Measurements from ENCODE around the gene NPW. TPM values are rescaled to one million over a fixed set of nuclear protein-coding genes. Genes with fewer than 3 reads are reported as not detected.
"Not testable (repeated sequence)": the region's sequence is repeated elsewhere in the genome, so short reads cannot be mapped to it uniquely, and the experiment has no call there.

The NPW gene
- total and polyA plus RNA-seq, 2 donors (not counting 1 experiment from before 2014, with no cell fraction given) = 0.20 to 0.99 TPM

DNA sequence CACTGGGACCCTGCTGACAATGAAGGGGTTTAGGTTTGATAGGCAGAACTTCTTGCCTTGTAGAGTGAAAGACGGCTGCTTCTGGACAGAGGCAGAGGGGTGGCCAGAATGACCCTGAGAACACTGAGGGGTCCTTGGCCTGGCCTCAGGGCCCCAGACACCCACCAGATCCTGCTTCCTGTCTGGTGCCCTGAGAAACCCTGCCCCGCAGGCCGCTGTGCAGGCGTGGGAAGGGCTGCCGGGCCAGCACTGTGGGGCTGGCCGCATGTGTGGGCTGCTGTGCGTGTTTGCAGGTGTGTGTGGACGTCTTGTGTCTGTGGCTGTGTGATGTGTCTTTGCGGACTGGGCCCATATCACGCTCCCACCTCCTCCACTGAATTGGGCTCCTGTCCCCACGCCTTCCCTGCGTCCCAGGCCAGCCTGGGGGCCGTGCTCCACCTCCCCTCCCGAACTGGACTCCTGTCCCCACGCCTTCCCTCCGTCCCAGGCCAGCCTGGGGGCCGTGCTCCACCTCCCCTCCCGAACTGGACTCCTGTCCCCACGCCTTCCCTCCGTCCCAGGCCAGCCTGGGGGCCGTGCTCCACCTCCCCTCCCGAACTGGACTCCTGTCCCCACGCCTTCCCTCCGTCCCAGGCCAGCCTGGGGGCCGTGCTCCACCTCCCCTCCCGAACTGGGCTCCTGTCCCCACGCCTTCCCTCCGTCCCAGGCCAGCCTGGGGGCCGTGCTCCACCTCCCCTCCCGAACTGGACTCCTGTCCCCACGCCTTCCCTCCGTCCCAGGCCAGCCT, 14.5 kb downstream of the NPW start:
- peaks cover 46% of the 10 kb centered on the region for H3K4me1 ChIP-seq (ENCODE audit: control insufficient read depth, extremely low read depth, insufficient read depth, low read length)
- not testable (repeated sequence) for H4K20me1 ChIP-seq (ENCODE audit: control insufficient read depth, extremely low read depth, insufficient read depth, low read length); H3K27me3 ChIP-seq (ENCODE audit: control insufficient read depth, insufficient read depth, low read length); H3K9me3 ChIP-seq (ENCODE audit: control insufficient read depth, insufficient read depth, low read depth, low read length); H2AFZ ChIP-seq (ENCODE audit: low read length)
- peak overlapping the region; percentile 93 for H3K4me2 ChIP-seq (ENCODE audit: extremely low read depth, insufficient read depth, low read length)
- H3K4me3 ChIP-seq (replicated peaks in 1 of 4; ENCODE audit: control extremely low read depth in 1 of 4, insufficient read depth in 1 of 4, low read depth in 3 of 4, low read length in 4 of 4) = peak overlapping the region; percentile 28 to 54 (median 38)
- H3K9ac ChIP-seq (ENCODE audit: insufficient read depth, low read length) = peak overlapping the region; percentile 80
- peaks cover 19% of the 10 kb centered on the region for H3K79me2 ChIP-seq (ENCODE audit: control insufficient read depth, insufficient read depth, low read length)
- peak in 1 of 2 donors; percentile 45 for DNase-seq (ENCODE audit: low read depth in 2 of 2)
- H3K27ac ChIP-seq (ENCODE audit: insufficient read depth, low read length) = peak overlapping the region; percentile 94
- H3K36me3 ChIP-seq (ENCODE audit: control insufficient read depth, insufficient read depth, low read length) = peaks cover 23% of the 10 kb centered on the region

DNA sequence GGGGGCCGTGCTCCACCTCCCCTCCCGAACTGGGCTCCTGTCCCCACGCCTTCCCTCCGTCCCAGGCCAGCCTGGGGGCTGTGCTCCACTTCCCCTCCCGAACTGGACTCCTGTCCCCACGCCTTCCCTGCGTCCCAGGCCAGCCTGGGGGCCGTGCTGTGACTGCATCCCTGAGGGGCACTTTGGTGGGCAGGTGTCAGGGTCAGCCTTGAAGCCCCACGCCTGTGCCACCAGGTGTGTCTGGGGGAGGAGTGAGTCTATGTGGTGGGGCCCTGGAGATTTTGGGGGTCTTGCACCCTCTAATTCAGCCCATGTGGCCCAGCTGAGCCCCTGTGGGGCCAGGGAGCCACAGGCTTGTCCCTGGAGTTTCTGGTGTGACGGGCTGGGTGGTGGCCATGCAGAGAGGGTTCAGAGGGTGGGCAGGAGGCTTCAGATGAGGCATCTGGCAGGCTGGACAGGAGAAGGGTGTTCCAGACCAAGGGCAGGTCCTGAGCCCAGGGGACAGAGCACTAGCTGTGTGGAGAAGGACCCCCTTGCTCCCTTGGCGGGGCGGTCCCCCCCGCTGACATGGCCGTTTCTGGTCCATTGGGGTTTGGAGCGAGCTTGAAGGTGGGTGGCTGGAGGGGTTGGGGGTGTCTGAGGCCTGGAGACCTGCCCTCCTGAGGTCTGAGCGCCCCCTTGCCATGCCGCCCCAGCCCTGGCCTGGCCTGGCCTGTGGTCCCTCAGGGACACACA, 15.3 kb downstream of the NPW start:
- Histone ChIP-seq H2AFZ (ENCODE audit: low read length) (no peak overlapping the region), H4K20me1 (ENCODE audit: control insufficient read depth, extremely low read depth, insufficient read depth, low read length) (no peaks in the 10 kb centered on the region), H3K4me1 (ENCODE audit: control insufficient read depth, extremely low read depth, insufficient read depth, low read length) (peaks cover 53% of the 10 kb centered on the region), H3K79me2 (ENCODE audit: control insufficient read depth, insufficient read depth, low read length) (peaks cover 19% of the 10 kb centered on the region), H3K36me3 (ENCODE audit: control insufficient read depth, insufficient read depth, low read length) (peaks cover 23% of the 10 kb centered on the region), H3K27me3 (ENCODE audit: control insufficient read depth, insufficient read depth, low read length) (no peaks in the 10 kb centered on the region), H3K27ac (ENCODE audit: insufficient read depth, low read length) (peak overlapping the region; percentile 72), H3K9ac (ENCODE audit: insufficient read depth, low read length) (peak overlapping the region; percentile 73), H3K4me3 (replicated peaks in 1 of 4; ENCODE audit: control extremely low read depth in 1 of 4, insufficient read depth in 1 of 4, low read depth in 3 of 4, low read length in 4 of 4) (peak overlapping the region in 2 of 4 experiments; percentile 17 to 40), H3K9me3 (ENCODE audit: control insufficient read depth, insufficient read depth, low read depth, low read length) (no peaks in the 10 kb centered on the region), H3K4me2 (ENCODE audit: extremely low read depth, insufficient read depth, low read length) (peak overlapping the region; percentile 76)
- no peak for DNase-seq (ENCODE audit: low read depth in 2 of 2)
- TF ChIP-seq EZH2 (IDR thresholded peaks at IDR 0.05; ENCODE audit: low read length, missing control alignments) = no peak
- TF ChIP-seq, protein P1, sequence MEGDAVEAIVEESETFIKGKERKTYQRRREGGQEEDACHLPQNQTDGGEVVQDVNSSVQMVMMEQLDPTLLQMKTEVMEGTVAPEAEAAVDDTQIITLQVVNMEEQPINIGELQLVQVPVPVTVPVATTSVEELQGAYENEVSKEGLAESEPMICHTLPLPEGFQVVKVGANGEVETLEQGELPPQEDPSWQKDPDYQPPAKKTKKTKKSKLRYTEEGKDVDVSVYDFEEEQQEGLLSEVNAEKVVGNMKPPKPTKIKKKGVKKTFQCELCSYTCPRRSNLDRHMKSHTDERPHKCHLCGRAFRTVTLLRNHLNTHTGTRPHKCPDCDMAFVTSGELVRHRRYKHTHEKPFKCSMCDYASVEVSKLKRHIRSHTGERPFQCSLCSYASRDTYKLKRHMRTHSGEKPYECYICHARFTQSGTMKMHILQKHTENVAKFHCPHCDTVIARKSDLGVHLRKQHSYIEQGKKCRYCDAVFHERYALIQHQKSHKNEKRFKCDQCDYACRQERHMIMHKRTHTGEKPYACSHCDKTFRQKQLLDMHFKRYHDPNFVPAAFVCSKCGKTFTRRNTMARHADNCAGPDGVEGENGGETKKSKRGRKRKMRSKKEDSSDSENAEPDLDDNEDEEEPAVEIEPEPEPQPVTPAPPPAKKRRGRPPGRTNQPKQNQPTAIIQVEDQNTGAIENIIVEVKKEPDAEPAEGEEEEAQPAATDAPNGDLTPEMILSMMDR (conservative IDR thresholded peaks at IDR 0.05 in 1 of 2, IDR thresholded peaks at IDR 0.05 in 1 of 2; ENCODE audit: low read depth in 1 of 2, low read length in 2 of 2) = no peak

DNA sequence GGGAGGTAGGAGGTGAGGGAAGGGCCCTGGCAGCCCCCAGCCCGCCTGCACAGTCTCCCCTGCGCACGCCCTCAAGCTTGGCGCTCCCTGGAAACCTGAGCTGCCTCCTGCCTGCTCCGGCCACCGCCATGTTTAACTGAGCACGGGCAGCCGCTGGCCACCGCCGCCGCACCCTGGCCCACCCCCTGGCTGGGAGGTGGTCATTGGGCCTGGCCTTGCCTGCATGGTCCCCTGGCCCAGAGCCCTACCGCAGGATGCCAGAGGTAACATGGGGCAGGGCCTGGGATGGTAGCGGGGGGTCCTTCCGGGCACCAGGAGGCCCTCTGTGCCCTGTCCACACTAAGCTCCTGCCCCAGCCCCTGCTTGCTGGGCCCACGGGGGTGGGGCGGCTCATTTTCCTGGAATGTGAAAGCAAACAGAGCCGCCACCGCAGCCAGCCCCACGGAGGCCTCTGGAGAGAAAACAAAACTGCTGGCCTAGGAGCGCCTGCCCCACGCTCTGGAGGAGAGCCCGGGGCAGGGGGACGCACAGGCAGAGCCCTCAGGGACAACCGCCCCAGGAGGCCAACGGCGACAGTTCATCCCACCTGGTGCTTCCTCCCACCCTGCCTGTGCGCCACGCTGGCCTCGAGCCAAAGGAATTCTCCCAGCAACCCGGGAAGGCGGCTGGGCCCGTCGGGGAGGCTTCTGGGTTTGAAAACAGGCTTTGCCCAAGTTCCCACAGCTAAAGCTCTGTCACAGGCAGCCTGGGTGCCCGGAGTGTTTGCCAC, 16.0 kb downstream of the NPW start:
- TF ChIP-seq, protein P1 (conservative IDR thresholded peaks at IDR 0.05 in 1 of 2, IDR thresholded peaks at IDR 0.05 in 1 of 2; ENCODE audit: low read depth in 1 of 2, low read length in 2 of 2) = no peak
- no peak for TF ChIP-seq EZH2 (IDR thresholded peaks at IDR 0.05; ENCODE audit: low read length, missing control alignments)
- H3K9ac ChIP-seq (ENCODE audit: insufficient read depth, low read length) = peak overlapping the region; percentile 73
- H3K27me3 ChIP-seq (ENCODE audit: control insufficient read depth, insufficient read depth, low read length) = no peaks in the 10 kb centered on the region
- DNase-seq (ENCODE audit: low read depth in 2 of 2) = peak; percentile 85 to 86
- peak overlapping the region in 1 of 4 experiments; percentile 40 for H3K4me3 ChIP-seq (replicated peaks in 1 of 4; ENCODE audit: control extremely low read depth in 1 of 4, insufficient read depth in 1 of 4, low read depth in 3 of 4, low read length in 4 of 4)
- peaks cover 21% of the 10 kb centered on the region for H3K36me3 ChIP-seq (ENCODE audit: control insufficient read depth, insufficient read depth, low read length)
- H3K4me2 ChIP-seq (ENCODE audit: extremely low read depth, insufficient read depth, low read length) = peak overlapping the region; percentile 76
- no peak overlapping the region for H2AFZ ChIP-seq (ENCODE audit: low read length)
- H3K4me1 ChIP-seq (ENCODE audit: control insufficient read depth, extremely low read depth, insufficient read depth, low read length) = peaks cover 60% of the 10 kb centered on the region
- H3K27ac ChIP-seq (ENCODE audit: insufficient read depth, low read length) = peak overlapping the region; percentile 72
- no peaks in the 10 kb centered on the region for H4K20me1 ChIP-seq (ENCODE audit: control insufficient read depth, extremely low read depth, insufficient read depth, low read length)
- no peaks in the 10 kb centered on the region for H3K9me3 ChIP-seq (ENCODE audit: control insufficient read depth, insufficient read depth, low read depth, low read length)
- peaks cover 19% of the 10 kb centered on the region for H3K79me2 ChIP-seq (ENCODE audit: control insufficient read depth, insufficient read depth, low read length)
